ENCODE measurements around the gene NOS3.
"Not testable (repeated sequence)": the region's sequence is repeated elsewhere in the genome, so short reads cannot be mapped to it uniquely, and the experiment has no call there.

NOS3 gene

GRCh38 chr7:151018421-151019129, 27.8 kb downstream of the NOS3 start:
- peak; percentile 28 for DNase-seq

- DNase-seq = no peak
These were observed 28.3 kb downstream of the NOS3 start for GRCh38 chr7:151019130-151019447.

GRCh38 chr7:151020231-151020630, 29.4 kb downstream of the NOS3 start:
- no peak for DNase-seq

- DNase-seq = no peak
These were observed 32.4 kb downstream of the NOS3 start for GRCh38 chr7:151023232-151023631.

GRCh38 chr7:151024435-151025056, 33.7 kb downstream of the NOS3 start, which contains the start of gene ATG9B:
Gene ATG9B (minus strand): TSS chr7:151024494. CDS start chr7:151024423, 71 bp downstream.
- no peak for DNase-seq

GRCh38 chr7:151025924-151026671, 35.3 kb downstream of the NOS3 start:
- no peak for DNase-seq

- DNase-seq = not testable (repeated sequence)
These were observed 36.2 kb downstream of the NOS3 start for GRCh38 chr7:151026771-151027727.

GRCh38 chr7:151027728-151028130, 36.9 kb downstream of the NOS3 start:
- DNase-seq = not testable (repeated sequence)

GRCh38 chr7:151028131-151028947, 37.5 kb downstream of the NOS3 start, which contains the start of gene ABCB8:
Gene ABCB8 (plus strand): TSS chr7:151028450. CDS start chr7:151028516, 66 bp downstream.
- DNase-seq = peak; percentile 100

GRCh38 chr7:151028948-151029501, 38.2 kb downstream of the NOS3 start:
- no peak for DNase-seq

- no peak for DNase-seq
These were observed 40.2 kb downstream of the NOS3 start for GRCh38 chr7:151031011-151031410.

- no peak for DNase-seq
These were observed 42.4 kb downstream of the NOS3 start for GRCh38 chr7:151032936-151033863.

- DNase-seq = no peak
These were observed 43.0 kb downstream of the NOS3 start for GRCh38 chr7:151033864-151034249.

GRCh38 chr7:151034312-151035025, 43.7 kb downstream of the NOS3 start:
- DNase-seq = no peak

GRCh38 chr7:151035026-151035717, 44.4 kb downstream of the NOS3 start:
- no peak for DNase-seq

GRCh38 chr7:151035902-151036301, 45.1 kb downstream of the NOS3 start:
- no peak for DNase-seq

- peak; percentile 68 for DNase-seq
These were observed 48.4 kb downstream of the NOS3 start for GRCh38 chr7:151038951-151039849.

Data from activated CD4-positive, alpha-beta T cell treated with anti-CD3 and anti-CD28 coated beads, Interleukin-10, Interleukin-2, amounts not matched to agents 100 ng/mL and 50 ng/mL, durations not matched to agents 16 hours and 8 hours (primary cell).